LNCaP clone FGC (cell line): ENCODE measurements around the gene PLCXD1.

Experiments used
- DNase-seq: peaks from one replicate; pipeline ENCODE4 v3.0.0-alpha.2; 2011; ENCODE audit warnings: low read depth
- H3K4me3 ChIP-seq: 2 replicates; pipeline ENCODE4 v1.5.1; 2011; ENCODE audit warnings: mild to moderate bottlenecking, low read depth, low read length, control low read depth
- TF ChIP-seq, protein P1 (sequence below): IDR thresholded peaks from 2 replicates; pipeline ENCODE4 v1.5.1; 2012; ENCODE audit warnings: mild to moderate bottlenecking; ENCODE audit not compliant: control insufficient read depth, insufficient read depth; ENCODE audit errors: extremely low read depth

The PLCXD1 gene

DNA sequence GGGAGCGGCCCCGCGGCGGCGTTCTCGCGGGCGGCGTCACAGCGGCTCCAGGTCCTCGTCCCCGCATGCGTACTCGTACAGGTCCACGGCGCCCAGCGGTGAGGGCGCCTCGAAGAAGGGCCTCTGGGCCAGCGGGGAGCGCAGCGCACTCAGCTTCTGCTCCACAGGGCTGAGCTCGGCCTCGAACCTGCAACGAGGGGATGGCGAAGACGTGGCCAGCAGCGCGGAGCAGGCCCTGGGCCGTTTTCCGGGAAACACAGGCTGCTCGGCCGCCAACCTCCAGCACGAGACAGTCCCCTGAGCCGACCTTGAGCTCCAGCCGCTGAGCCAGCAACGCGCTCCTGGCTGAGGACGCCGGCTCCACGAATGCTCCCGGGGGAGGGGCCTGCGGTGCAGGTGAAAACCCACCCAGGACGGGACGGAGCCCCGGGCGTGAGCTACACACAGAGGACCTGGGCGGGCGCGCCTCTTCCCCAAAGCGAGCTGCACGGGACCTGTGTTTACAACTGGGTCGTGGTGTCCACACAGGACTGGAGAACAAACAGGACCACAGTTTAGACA lies 53.2 kb downstream of the PLCXD1 start:
- no peak overlapping the region for H3K4me3 ChIP-seq
- DNase-seq = no peak
- TF ChIP-seq, protein P1, sequence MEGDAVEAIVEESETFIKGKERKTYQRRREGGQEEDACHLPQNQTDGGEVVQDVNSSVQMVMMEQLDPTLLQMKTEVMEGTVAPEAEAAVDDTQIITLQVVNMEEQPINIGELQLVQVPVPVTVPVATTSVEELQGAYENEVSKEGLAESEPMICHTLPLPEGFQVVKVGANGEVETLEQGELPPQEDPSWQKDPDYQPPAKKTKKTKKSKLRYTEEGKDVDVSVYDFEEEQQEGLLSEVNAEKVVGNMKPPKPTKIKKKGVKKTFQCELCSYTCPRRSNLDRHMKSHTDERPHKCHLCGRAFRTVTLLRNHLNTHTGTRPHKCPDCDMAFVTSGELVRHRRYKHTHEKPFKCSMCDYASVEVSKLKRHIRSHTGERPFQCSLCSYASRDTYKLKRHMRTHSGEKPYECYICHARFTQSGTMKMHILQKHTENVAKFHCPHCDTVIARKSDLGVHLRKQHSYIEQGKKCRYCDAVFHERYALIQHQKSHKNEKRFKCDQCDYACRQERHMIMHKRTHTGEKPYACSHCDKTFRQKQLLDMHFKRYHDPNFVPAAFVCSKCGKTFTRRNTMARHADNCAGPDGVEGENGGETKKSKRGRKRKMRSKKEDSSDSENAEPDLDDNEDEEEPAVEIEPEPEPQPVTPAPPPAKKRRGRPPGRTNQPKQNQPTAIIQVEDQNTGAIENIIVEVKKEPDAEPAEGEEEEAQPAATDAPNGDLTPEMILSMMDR = no peak

DNA sequence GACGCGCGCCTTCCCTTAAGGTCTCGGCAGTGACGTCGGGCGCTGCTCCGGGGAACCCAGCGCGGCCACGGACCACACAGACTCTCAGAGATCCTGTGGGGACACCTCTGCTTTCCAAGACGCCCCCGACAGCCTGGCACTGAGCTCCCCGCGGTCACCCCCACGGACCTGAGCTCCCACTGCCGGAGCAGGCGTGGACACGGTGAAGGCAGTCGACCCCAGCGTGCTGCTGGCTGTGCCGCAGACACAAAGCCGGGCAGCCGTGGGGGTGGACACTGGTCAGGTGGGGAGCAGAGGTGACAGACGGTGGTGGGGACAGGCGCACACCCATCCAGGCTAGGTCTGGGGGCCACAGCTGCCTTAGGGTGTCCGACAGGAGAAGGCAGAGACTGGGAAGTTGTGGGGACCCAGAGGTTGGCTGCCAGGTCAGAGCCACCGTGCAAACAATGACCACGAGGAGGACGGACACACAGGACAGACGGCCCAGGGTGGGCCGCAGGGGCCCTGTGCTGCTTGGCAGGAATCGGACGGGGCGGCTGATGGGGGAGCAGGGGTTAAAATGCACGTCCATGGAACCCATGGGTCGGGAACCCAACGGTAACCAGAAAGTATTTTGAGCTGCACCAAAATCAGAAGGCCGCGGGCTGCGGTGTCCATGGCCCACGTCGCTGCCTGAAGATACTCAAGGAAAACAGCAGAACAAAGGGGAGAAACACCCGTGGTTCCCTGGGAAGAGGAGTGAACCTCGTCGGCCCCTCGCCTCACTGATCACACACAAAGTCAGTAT lies 54.0 kb downstream of the PLCXD1 start:
- DNase-seq = no peak
- H3K4me3 ChIP-seq = no peak overlapping the region
- TF ChIP-seq, protein P1 = no peak

DNA sequence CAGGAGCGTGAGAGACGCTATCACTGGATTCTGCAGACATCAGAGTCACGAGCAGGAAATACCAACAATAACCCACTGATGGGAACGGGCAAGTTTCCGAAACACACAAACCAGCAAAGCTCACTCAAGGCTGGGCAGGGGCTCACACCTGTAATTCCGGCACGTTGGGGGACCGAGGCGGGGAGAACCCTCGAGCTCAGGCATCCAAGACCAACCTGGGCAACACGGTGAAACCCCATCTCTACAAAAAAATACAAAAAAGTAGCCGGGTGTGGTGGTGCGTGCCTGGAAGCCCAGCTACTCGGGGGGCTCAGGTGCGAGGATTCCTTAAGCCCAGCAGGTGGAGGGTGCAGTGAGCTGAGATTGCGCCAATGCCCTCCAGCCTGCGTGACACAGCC lies 54.6 kb downstream of the PLCXD1 start:
- no peak for DNase-seq
- TF ChIP-seq, protein P1 = no peak
- no peak overlapping the region for H3K4me3 ChIP-seq

DNA sequence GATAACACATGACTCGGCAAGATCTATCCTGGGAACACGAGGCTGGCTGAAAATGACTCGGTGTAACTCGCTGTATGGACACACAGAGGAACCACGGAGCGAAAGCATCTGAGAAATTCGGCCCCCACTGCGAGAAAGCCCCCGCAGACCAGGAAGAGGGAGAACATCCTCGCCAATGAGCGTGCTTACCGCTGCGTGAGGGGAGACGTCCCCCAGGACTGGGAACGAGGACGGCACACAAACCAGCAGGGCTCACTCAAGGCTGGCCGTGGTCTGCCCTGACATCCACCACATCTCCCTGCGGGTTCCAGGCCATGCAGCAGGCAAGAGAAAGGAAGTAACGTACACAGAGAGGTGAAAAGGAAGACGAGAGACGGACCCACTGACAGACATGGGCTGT lies 55.0 kb downstream of the PLCXD1 start:
- no peak for DNase-seq
- TF ChIP-seq, protein P1 = no peak
- H3K4me3 ChIP-seq = no peak overlapping the region

DNA sequence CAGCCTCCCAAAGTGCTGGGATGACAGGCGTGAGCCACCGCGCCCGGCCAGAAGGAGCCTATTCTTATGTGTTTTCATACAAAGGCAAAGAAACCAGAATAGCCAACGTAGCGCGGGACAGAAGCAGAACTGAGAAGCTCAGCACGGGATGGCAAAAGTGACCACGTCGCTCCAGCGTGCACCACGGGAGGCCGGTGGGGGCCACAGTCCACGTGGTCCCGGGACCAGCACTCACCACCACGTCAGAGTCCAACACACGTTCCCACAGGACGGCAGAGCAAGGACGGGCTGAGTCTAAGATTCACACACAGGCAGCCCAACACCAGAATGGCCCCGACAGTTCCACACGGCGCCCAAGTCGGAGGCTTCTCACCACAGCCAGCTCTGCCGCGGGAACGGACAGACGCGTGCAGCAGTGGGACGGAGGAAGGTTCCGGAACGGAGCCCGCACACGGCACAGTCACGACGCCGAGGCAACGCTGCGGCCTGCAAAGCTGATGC lies 56.2 kb downstream of the PLCXD1 start:
- TF ChIP-seq, protein P1 = no peak
- H3K4me3 ChIP-seq = no peak overlapping the region
- no peak for DNase-seq

DNA sequence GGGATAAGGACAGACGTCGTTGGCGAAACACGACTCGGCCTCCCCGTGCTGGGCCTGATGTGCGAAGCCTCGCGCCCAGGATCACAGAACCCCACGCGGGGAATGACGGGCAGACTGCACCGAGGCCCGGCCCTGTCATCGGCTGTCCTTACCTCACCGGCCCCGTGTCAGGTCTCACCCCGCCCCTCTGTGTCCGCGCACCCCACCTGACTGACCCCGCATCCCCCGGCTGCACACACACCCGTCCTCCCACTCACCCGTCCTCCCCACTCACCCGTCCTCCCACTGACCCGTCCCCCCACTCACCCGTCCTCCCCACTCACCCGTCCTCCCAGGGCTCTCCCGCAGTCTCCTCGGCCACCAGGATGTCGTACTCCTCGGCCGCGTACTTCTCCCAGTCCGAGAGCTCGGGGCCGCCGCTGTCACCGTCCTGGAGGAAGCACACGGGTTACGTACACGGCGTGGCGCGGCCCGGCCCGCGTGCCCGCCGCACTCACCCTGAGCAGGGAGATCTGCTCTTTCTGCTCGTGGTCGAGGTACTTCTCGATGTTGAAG lies 57.2 kb downstream of the PLCXD1 start:
- no peak for DNase-seq
- H3K4me3 ChIP-seq = no peak overlapping the region
- TF ChIP-seq, protein P1 = no peak
